GM12878 (cell line): ENCODE data around the gene ATP2C2. TPM values are rescaled to one million over a fixed set of nuclear protein-coding genes. Genes with fewer than 3 reads are reported as not detected.

Source experiments
- ATAC-seq: fragments of 200-7000 bp; cut with Tn5 transposase; 3 replicates; pipeline ENCODE4 v1.9.1; 2020; ENCODE audit warnings: mild to moderate bottlenecking, moderate library complexity
- BruUV-seq: library from RNA; stranded (reverse); fragments of 400-500 nt; replicated peaks from 2 replicates; lab custom pipeline; 2021; lab: Mats Ljungman, UMichigan
- CTCF ChIA-PET: fragments of 300-600 bp; sonication (Branson Sonifier 250); formaldehyde crosslinking; extraction: SDS; loops from one replicate; lab custom pipeline; 2021; ENCODE audit warnings: inconsistent platforms; lab: Yijun Ruan, JAX
- POLR2A ChIA-PET: fragments of 350-600 bp; formaldehyde crosslinking; extraction: SDS; loops from one replicate; lab custom pipeline; 2021; ENCODE audit warnings: inconsistent platforms; lab: Charles Lee
- RAD21 ChIA-PET: fragments of 300-600 bp; sonication (Branson Sonifier 250); formaldehyde crosslinking; loops from one replicate; lab custom pipeline; 2023; ENCODE audit warnings: antibody characterized with exemption; ENCODE audit not compliant: unreplicated experiment; lab: Charles Lee
- SMC1A ChIA-PET: fragments of 300-600 bp; sonication (Branson Sonifier 250); formaldehyde crosslinking; loops from one replicate; lab custom pipeline; 2023; ENCODE audit not compliant: unreplicated experiment, uncharacterized antibody; lab: Charles Lee
- DNase-seq: peaks from one replicate; pipeline ENCODE4 v3.0.0-alpha.2; 2011; ENCODE audit warnings: low read depth, low spot score
- FAIRE-seq: peaks from 3 replicates; lab custom pipeline; 2011; peaks lifted over from hg19 to GRCh38; lab: Jason Lieb, UNC
- H2AFZ ChIP-seq: 2 replicates; pipeline ENCODE4 v1.6.0; 2011; ENCODE audit warnings: low read depth, low read length, control low read depth; ENCODE audit not compliant: control insufficient read depth
- H3K27ac ChIP-seq: 2 replicates; pipeline ENCODE4 v1.5.1; 2011; ENCODE audit warnings: control low read depth; ENCODE audit not compliant: control insufficient read depth, insufficient read depth
- H3K27me3 ChIP-seq, 2 experiments: replicated peaks in 1 of 2; 2 replicates each; pipeline versions ENCODE4 v1.6.0 to v1.6.1; 2011; ENCODE audit warnings: low read length in 1 of 2; ENCODE audit not compliant: control insufficient read depth in 2 of 2, insufficient read depth in 2 of 2
- H3K36me3 ChIP-seq, 2 experiments: 2 replicates each; pipeline ENCODE4 v1.5.1; 2011; ENCODE audit warnings: low read length in 1 of 2; ENCODE audit not compliant: control insufficient read depth in 2 of 2, insufficient read depth in 2 of 2
- H3K4me1 ChIP-seq: 2 replicates; pipeline ENCODE4 v1.6.1; 2011; ENCODE audit warnings: mild to moderate bottlenecking, low read length, moderate library complexity, mixed read lengths; ENCODE audit not compliant: control insufficient read depth, insufficient read depth
- H3K4me2 ChIP-seq: 2 replicates; pipeline ENCODE4 v1.6.0; 2011; ENCODE audit warnings: control low read depth; ENCODE audit not compliant: control insufficient read depth, insufficient read depth
- H3K4me3 ChIP-seq: fragments of 200-600 bp; sonication (generic); 2 replicates; pipeline ENCODE4 v1.5.1; 2016
- H3K79me2 ChIP-seq: 2 replicates; pipeline ENCODE4 v1.6.0; 2011; ENCODE audit warnings: low read length; ENCODE audit not compliant: control insufficient read depth, insufficient read depth
- H3K9ac ChIP-seq: 2 replicates; pipeline ENCODE4 v1.8.0; 2011; ENCODE audit warnings: low read length, control low read depth, mixed read lengths; ENCODE audit not compliant: control insufficient read depth, insufficient read depth
- H3K9me3 ChIP-seq: replicated peaks from 3 replicates; pipeline ENCODE4 v1.5.1; 2011; ENCODE audit warnings: mild to moderate bottlenecking, low read length; ENCODE audit not compliant: control insufficient read depth, insufficient read depth
- H4K20me1 ChIP-seq: 2 replicates; pipeline ENCODE4 v1.6.0; 2011; ENCODE audit not compliant: control insufficient read depth, insufficient read depth
- BHLHE40 ChIP-seq, 2 experiments: fragments of 450-650 bp in 1 of 2; IDR thresholded peaks; 2 replicates each; pipeline ENCODE4 v1.6.1; 2011 to 2017; ENCODE audit warnings: low read depth in 2 of 2, borderline replicate concordance in 1 of 2, improper control_type of control experiment in 1 of 2, low read length in 1 of 2, mild to moderate bottlenecking in 1 of 2
- CEBPB ChIP-seq, 2 experiments: fragments of 150-350 bp in 1 of 2; IDR thresholded peaks; 2 replicates each; pipeline ENCODE4 v1.6.1; 2012 to 2014; ENCODE audit warnings: low read depth in 2 of 2, low read length in 2 of 2, borderline replicate concordance in 1 of 2, inconsistent platforms in 1 of 2
- FOXM1 ChIP-seq: IDR thresholded peaks from 2 replicates; pipeline ENCODE4 v1.6.1; 2012; ENCODE audit warnings: low read depth, mild to moderate bottlenecking, inconsistent platforms, low read length, moderate library complexity
- IKZF2 ChIP-seq, 2 experiments: fragments of 450-650 bp; IDR thresholded peaks; 2 replicates each; pipeline ENCODE4 v1.6.1; 2017; ENCODE audit warnings: mild to moderate bottlenecking in 2 of 2, moderate library complexity in 2 of 2
- NR2C2 ChIP-seq: IDR thresholded peaks from 2 replicates; pipeline ENCODE4 v1.6.1; 2011; ENCODE audit warnings: borderline replicate concordance, low read depth; ENCODE audit not compliant: control insufficient read depth, insufficient read length
- PAX8 ChIP-seq: fragments of 450-650 bp; IDR thresholded peaks from 2 replicates; pipeline ENCODE4 v1.6.1; 2017; ENCODE audit warnings: mild to moderate bottlenecking, moderate library complexity
- RAD21 ChIP-seq: IDR thresholded peaks from 2 replicates; pipeline ENCODE4 v1.6.1; 2011; ENCODE audit warnings: mild to moderate bottlenecking, low read depth, low read length, moderate library complexity; ENCODE audit not compliant: insufficient read depth
- SIX5 ChIP-seq: IDR thresholded peaks from 2 replicates; pipeline ENCODE4 v1.6.1; 2011; ENCODE audit warnings: mild to moderate bottlenecking, low read depth, low read length, moderate library complexity; ENCODE audit not compliant: severe bottlenecking
- WGBS: methylation state at CpG from one replicate; pipeline ENCODE4 v1.1.6; 2016; ENCODE audit warnings: low lambda C conversion rate; ENCODE audit not compliant: insufficient replicate concordance, insufficient coverage; ENCODE audit errors: missing lambda C conversion rate; 5-methylcytosine and 5-hydroxymethylcytosine counted together
- in situ Hi-C: fragments of 300-500 bp; cut with MboI; formaldehyde crosslinking; loops from 9 replicates; pipeline ENCODE4 v1.14.3; 2018; ENCODE audit warnings: mixed read lengths
- intact Hi-C: fragments of 100-400 bp; cut with micrococcal nuclease; formaldehyde crosslinking; loops from one replicate; pipeline ENCODE4 v1.14.2; 2022; ENCODE audit not compliant: unreplicated experiment
- polyA plus RNA-seq, 11 experiments: library from polyadenylated mRNA; depleted of rRNA in 4 of 11; unstranded in 6 of 11; stranded (reverse) in 5 of 11; fragments of >200 nt; fragmentation: Nextera tagmentation in 4 of 11; fragmentation: Illumina TruSeq in 1 of 11; extraction: Ambion mirVana in 4 of 11; extraction: Trizol in 1 of 11; gene quantifications; 1 replicate in 1 of 11; 2 replicates in 10 of 11; pipeline versions ENCODE4 v1.2.1 to v1.2.3, GENCODE V29; 2011 to 2016; ENCODE audit warnings: inconsistent platforms in 2 of 11, missing spikeins in 2 of 11, low read depth in 1 of 11
- total RNA-seq, 4 experiments: library from RNA; depleted of rRNA in 3 of 4; stranded (reverse); fragments of >200 nt in 3 of 4; fragmentation: Illumina TruSeq in 1 of 4; extraction: Trizol in 1 of 4; gene quantifications; 2 replicates each; pipeline versions ENCODE4 v1.2.1 to v1.2.3, GENCODE V29; 2013 to 2021
- TF ChIP-seq, protein P1 (sequence below): IDR thresholded peaks from 2 replicates; pipeline ENCODE4 v1.6.1; 2011; ENCODE audit warnings: low read depth, low read length, improper control_type of control experiment, borderline replicate concordance
- TF ChIP-seq, protein P2 (sequence below): fragments of 450-650 bp; IDR thresholded peaks from 2 replicates; pipeline ENCODE4 v1.6.1; 2017; ENCODE audit warnings: borderline replicate concordance
- TF ChIP-seq, protein P3 (sequence below): fragments of 450-650 bp; IDR thresholded peaks from 2 replicates; pipeline ENCODE4 v1.6.1; 2016; ENCODE audit warnings: mild to moderate bottlenecking

ATP2C2 gene
- total and polyA plus RNA-seq, 10 of the 15 experiments (the other 5 are each of a cell fraction or from before 2014, with no cell fraction given) = 0.05 to 0.19 TPM; not detected in 8

DNA sequence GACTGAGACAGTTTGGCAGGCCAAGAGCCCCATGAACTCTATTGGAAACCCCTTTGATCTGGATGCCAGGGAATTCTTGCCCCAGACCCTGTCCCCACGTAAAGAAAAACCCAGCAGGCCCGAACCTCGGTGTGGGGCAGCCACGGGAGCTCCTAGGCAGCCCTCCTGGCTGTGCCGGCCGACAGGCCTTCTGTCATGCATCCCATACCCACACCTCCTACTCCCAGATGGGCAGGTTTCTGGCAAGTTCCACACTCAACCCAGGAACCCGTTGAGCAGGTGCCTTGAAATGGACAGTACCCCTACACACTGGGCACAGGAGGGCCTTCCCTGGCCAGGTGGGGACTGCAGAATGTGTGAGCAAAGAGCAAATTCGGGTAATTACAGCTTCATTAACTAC is 23.6 kb upstream of the ATP2C2 start:
- FAIRE-seq (no peak), DNase-seq (no peak), ATAC-seq (no peak)
- Histone ChIP-seq H3K4me1 (no peaks in the 10 kb centered on the region), H4K20me1 (no peaks in the 10 kb centered on the region), H3K36me3 (no peaks in the 10 kb centered on the region), H3K9ac (no peak overlapping the region), H3K9me3 (no peaks in the 10 kb centered on the region), H3K4me3 (no peak overlapping the region), H3K79me2 (no peaks in the 10 kb centered on the region), H3K27me3 (no peaks in the 10 kb centered on the region; a peak in 2 of 4 replicates), H3K27ac (no peak overlapping the region), H2AFZ (no peak overlapping the region), H3K4me2 (no peak overlapping the region)
- 29% methylated on average over 8 of the region's 8 CpGs for WGBS
- in situ Hi-C loops = no loop called here
- RAD21 ChIA-PET = no interaction called here
- POLR2A ChIA-PET = no interaction called here
- SMC1A ChIA-PET = no interaction called here
- no TSS peak for BruUV-seq
- no peak for TF ChIP-seq FOXM1
- TF ChIP-seq, protein P1, sequence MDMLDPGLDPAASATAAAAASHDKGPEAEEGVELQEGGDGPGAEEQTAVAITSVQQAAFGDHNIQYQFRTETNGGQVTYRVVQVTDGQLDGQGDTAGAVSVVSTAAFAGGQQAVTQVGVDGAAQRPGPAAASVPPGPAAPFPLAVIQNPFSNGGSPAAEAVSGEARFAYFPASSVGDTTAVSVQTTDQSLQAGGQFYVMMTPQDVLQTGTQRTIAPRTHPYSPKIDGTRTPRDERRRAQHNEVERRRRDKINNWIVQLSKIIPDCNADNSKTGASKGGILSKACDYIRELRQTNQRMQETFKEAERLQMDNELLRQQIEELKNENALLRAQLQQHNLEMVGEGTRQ = no peak
- TF ChIP-seq PAX8 = no peak
- TF ChIP-seq, protein P2, sequence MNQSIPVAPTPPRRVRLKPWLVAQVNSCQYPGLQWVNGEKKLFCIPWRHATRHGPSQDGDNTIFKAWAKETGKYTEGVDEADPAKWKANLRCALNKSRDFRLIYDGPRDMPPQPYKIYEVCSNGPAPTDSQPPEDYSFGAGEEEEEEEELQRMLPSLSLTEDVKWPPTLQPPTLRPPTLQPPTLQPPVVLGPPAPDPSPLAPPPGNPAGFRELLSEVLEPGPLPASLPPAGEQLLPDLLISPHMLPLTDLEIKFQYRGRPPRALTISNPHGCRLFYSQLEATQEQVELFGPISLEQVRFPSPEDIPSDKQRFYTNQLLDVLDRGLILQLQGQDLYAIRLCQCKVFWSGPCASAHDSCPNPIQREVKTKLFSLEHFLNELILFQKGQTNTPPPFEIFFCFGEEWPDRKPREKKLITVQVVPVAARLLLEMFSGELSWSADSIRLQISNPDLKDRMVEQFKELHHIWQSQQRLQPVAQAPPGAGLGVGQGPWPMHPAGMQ = no peak
- TF ChIP-seq BHLHE40 (IDR thresholded peaks at IDR 0.05; ENCODE audit: borderline replicate concordance in 1 of 2, low read depth in 2 of 2, low read length in 1 of 2) = no peak
- TF ChIP-seq IKZF2 (IDR thresholded peaks at IDR 0.05) = no peak
- no peak for TF ChIP-seq CEBPB (IDR thresholded peaks at IDR 0.05; ENCODE audit: borderline replicate concordance in 1 of 2, low read depth in 2 of 2, low read length in 2 of 2)
- no peak for TF ChIP-seq SIX5
- TF ChIP-seq RAD21 = no peak
- TF ChIP-seq NR2C2 = no peak
- TF ChIP-seq, protein P3, sequence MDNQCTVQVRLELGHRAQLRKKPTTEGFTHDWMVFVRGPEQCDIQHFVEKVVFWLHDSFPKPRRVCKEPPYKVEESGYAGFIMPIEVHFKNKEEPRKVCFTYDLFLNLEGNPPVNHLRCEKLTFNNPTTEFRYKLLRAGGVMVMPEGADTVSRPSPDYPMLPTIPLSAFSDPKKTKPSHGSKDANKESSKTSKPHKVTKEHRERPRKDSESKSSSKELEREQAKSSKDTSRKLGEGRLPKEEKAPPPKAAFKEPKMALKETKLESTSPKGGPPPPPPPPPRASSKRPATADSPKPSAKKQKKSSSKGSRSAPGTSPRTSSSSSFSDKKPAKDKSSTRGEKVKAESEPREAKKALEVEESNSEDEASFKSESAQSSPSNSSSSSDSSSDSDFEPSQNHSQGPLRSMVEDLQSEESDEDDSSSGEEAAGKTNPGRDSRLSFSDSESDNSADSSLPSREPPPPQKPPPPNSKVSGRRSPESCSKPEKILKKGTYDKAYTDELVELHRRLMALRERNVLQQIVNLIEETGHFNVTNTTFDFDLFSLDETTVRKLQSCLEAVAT = no peak
- intact Hi-C loops = no loop called here
- CTCF ChIA-PET = no interaction called here
